ENCODE results near the gene SPOCK2. TPM values are rescaled to one million over a fixed set of nuclear protein-coding genes. Genes with fewer than 3 reads are reported as not detected.
A peak's percentile ranks its signal among the peaks of the same experiment; 100 is the strongest.

SPOCK2 gene
- polyA plus RNA-seq, 3 donors, result 0.20 to 1.6 (median 0.45) TPM

GRCh38 chr10:72081210-72081609 is 7.1 kb downstream of the SPOCK2 start:
- Histone ChIP-seq H2AFZ (ENCODE audit: insufficient read depth, low read depth, low read length, poor library complexity, severe bottlenecking) (no peak overlapping the region), H4K20me1 (ENCODE audit: insufficient read depth, low read length) (no peaks in the 10 kb centered on the region), H3K79me2 (ENCODE audit: insufficient read depth, low read length) (no peaks in the 10 kb centered on the region), H3K27me3 (ENCODE audit: control insufficient read depth in 2 of 2, insufficient read depth in 2 of 2, low read length in 2 of 2) (peaks cover 2 to 8% of the 10 kb centered on the region in 2 donors), H3K27ac (ENCODE audit: low read depth in 1 of 2, low read length in 2 of 2) (no peak overlapping the region), H3K4me1 (ENCODE audit: control insufficient read depth in 1 of 2, insufficient read depth in 2 of 2, low read length in 2 of 2) (no peaks in the 10 kb centered on the region), H3K4me2 (replicated peaks; ENCODE audit: extremely low read depth, low read length, poor library complexity, severe bottlenecking) (no peak overlapping the region), H3K4me3 (replicated peaks in 1 of 3; ENCODE audit: low read depth in 2 of 3, low read length in 3 of 3) (no peak overlapping the region), H3K9me3 (replicated peaks in 1 of 2; ENCODE audit: control insufficient read depth in 1 of 2, insufficient read depth in 1 of 2, low read length in 2 of 2) (no peaks in the 10 kb centered on the region), H3K9ac (ENCODE audit: insufficient read depth, low read length, poor library complexity, severe bottlenecking) (no peak overlapping the region), H3K36me3 (replicated peaks in 1 of 2; ENCODE audit: control insufficient read depth in 1 of 2, insufficient read depth in 2 of 2, low read length in 2 of 2) (no peaks in the 10 kb centered on the region)
- WGBS (ENCODE audit: insufficient coverage), result 100% methylated on average over 6 of the region's 9 CpGs
- no peak overlapping the region for H3K4me3 Mint-ChIP-seq
- peaks cover 0 to 4% (median 0%) of the 10 kb centered on the region in 7 donors for H3K9me3 Mint-ChIP-seq
- H3K36me3 Mint-ChIP-seq, result peaks cover 0 to 6% of the 10 kb centered on the region in 2 donors
- no peak for TF ChIP-seq CTCF (IDR thresholded peaks at IDR 0.05)
- H3K27me3 Mint-ChIP-seq (ENCODE audit: low read depth in 3 of 3), result peaks cover 7 to 11% (median 8%) of the 10 kb centered on the region in 3 donors
- H3K27ac Mint-ChIP-seq, result peak overlapping the region in 1 of 7 donors; percentile 14
- no peak for DNase-seq
- intact Hi-C loops (cut with micrococcal nuclease), result no loop called here
- H3K4me1 Mint-ChIP-seq, result peaks cover 13% of the 10 kb centered on the region

DNA sequence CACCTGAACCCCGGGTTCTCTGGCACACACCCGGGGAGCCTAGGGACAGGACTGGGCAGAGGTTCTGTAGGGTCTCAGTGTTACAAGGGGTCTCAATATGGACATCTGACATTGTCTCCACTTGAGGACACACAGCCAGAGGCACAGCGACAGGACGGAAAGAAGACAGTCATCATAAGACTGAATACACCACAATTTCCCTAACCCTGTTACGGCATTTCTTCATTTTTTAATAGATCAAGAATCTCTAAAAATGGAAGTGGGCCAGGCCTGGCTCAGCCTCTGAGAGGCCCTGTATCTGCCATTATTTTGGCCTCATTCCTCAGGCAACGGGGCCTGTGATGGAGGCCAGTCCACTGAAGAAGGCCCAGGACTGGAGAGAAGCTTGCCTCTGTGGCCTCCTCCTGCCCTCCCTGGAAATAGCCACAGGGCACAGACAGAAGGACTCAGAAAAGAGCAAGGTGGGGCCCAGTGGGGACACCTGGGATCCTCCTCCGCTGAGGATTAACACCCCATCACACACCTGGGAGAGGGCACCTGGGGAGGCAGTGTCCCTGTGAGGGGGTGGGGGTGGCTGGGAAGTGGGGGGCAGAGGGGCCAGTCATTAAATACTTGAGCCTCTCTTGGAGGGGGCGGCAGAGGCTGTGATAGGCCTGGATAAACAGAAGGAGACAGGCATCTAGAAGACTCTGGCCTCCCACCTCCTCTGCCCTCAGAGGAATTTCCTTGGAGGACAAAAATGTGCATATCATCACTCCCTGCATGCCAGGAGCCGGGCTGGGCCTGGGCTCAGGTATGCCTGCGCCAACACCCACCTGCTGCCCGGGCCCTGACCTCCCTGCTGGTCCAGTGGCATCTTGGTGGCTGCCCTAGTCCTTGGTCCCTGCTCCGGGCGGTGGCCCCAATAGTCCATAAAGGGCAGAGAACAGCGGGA is 8.0 kb downstream of the SPOCK2 start:
- H3K36me3 ChIP-seq (replicated peaks in 1 of 2; ENCODE audit: control insufficient read depth in 1 of 2, insufficient read depth in 2 of 2, low read length in 2 of 2), result no peaks in the 10 kb centered on the region
- 87% methylated on average over 9 of the region's 14 CpGs for WGBS (ENCODE audit: insufficient coverage)

More for the DNA sequence above, 8.0 kb downstream of the SPOCK2 start:
- H3K4me1 ChIP-seq (ENCODE audit: control insufficient read depth in 1 of 2, insufficient read depth in 2 of 2, low read length in 2 of 2), result no peaks in the 10 kb centered on the region
- H3K27ac ChIP-seq (ENCODE audit: low read depth in 1 of 2, low read length in 2 of 2), result no peak overlapping the region
- H3K27me3 Mint-ChIP-seq (ENCODE audit: low read depth in 3 of 3), result peaks cover 5 to 10% (median 9%) of the 10 kb centered on the region in 3 donors
- H3K9me3 Mint-ChIP-seq, result peaks cover 0 to 2% (median 0%) of the 10 kb centered on the region in 7 donors
- peaks cover 0 to under 1% of the 10 kb centered on the region in 2 donors for H3K36me3 Mint-ChIP-seq
- H2AFZ ChIP-seq (ENCODE audit: insufficient read depth, low read depth, low read length, poor library complexity, severe bottlenecking), result no peak overlapping the region
- DNase-seq, result no peak
- peaks cover 0 to 2% of the 10 kb centered on the region in 2 donors for H3K27me3 ChIP-seq (ENCODE audit: control insufficient read depth in 2 of 2, insufficient read depth in 2 of 2, low read length in 2 of 2)
- H3K4me1 Mint-ChIP-seq, result peaks cover 6% of the 10 kb centered on the region
- H3K4me3 ChIP-seq (replicated peaks in 1 of 3; ENCODE audit: low read depth in 2 of 3, low read length in 3 of 3), result no peak overlapping the region
- no peak overlapping the region for H3K9ac ChIP-seq (ENCODE audit: insufficient read depth, low read length, poor library complexity, severe bottlenecking)
- TF ChIP-seq CTCF (IDR thresholded peaks at IDR 0.05), result no peak
- H3K79me2 ChIP-seq (ENCODE audit: insufficient read depth, low read length), result no peaks in the 10 kb centered on the region
- no peak overlapping the region for H3K4me2 ChIP-seq (replicated peaks; ENCODE audit: extremely low read depth, low read length, poor library complexity, severe bottlenecking)
- no peaks in the 10 kb centered on the region for H3K9me3 ChIP-seq (replicated peaks in 1 of 2; ENCODE audit: control insufficient read depth in 1 of 2, insufficient read depth in 1 of 2, low read length in 2 of 2)
- peak overlapping the region in 2 of 7 donors; percentile 18 to 50 for H3K27ac Mint-ChIP-seq
- H3K4me3 Mint-ChIP-seq, result no peak overlapping the region
- H4K20me1 ChIP-seq (ENCODE audit: insufficient read depth, low read length), result no peaks in the 10 kb centered on the region
- intact Hi-C loops (cut with micrococcal nuclease), result no loop called here
